Loucy (cell line): ENCODE measurements around the gene RPLP1.

Source experiments
- H2AFZ ChIP-seq: fragments of 200-600 bp; sonication (generic); 2 replicates; pipeline ENCODE4 v1.6.0; 2016; ENCODE audit warnings: antibody characterized with exemption, mild to moderate bottlenecking, low read length, moderate library complexity
- H3F3A ChIP-seq: fragments of 200-600 bp; 2 replicates; pipeline ENCODE4 v1.6.0; 2016; ENCODE audit warnings: antibody characterized with exemption, low read depth, mild to moderate bottlenecking
- H3K27me3 ChIP-seq: fragments of 200-600 bp; sonication (generic); 2 replicates; pipeline ENCODE4 v1.6.1; 2014; ENCODE audit warnings: low read length, mild to moderate bottlenecking; ENCODE audit not compliant: insufficient read depth, poor library complexity, severe bottlenecking
- H3K36me3 ChIP-seq: fragments of 200-600 bp; sonication (generic); 2 replicates; pipeline ENCODE4 v1.6.1; 2016; ENCODE audit warnings: low read length; ENCODE audit not compliant: insufficient read depth
- H3K4me1 ChIP-seq: fragments of 200-600 bp; sonication (generic); 2 replicates; pipeline ENCODE4 v1.5.1; 2014; ENCODE audit warnings: low read length, mild to moderate bottlenecking; ENCODE audit not compliant: insufficient read depth, poor library complexity, severe bottlenecking
- H3K4me2 ChIP-seq: fragments of 200-600 bp; sonication (generic); 2 replicates; pipeline ENCODE4 v1.6.0; 2014; ENCODE audit warnings: antibody characterized with exemption, low read length, low read depth, mild to moderate bottlenecking; ENCODE audit not compliant: poor library complexity, severe bottlenecking
- H3K4me3 ChIP-seq: fragments of 200-600 bp; sonication (generic); 2 replicates; pipeline ENCODE4 v1.5.1; 2014; ENCODE audit warnings: low read length, mild to moderate bottlenecking, mixed read lengths; ENCODE audit not compliant: poor library complexity, severe bottlenecking
- H3K79me2 ChIP-seq: fragments of 200-600 bp; sonication (generic); 2 replicates; pipeline ENCODE4 v1.6.1; 2014; ENCODE audit warnings: low read length; ENCODE audit not compliant: insufficient read depth
- H3K9ac ChIP-seq: fragments of 200-600 bp; sonication (generic); 2 replicates; pipeline ENCODE4 v1.6.0; 2014; ENCODE audit warnings: mild to moderate bottlenecking, low read depth, low read length, moderate library complexity; ENCODE audit not compliant: poor library complexity, severe bottlenecking
- H3K9me2 ChIP-seq: fragments of 200-600 bp; sonication (generic); replicated peaks from 2 replicates; pipeline ENCODE4 v1.6.1; 2016; ENCODE audit warnings: low read depth, low read length, mixed read lengths
- H3K9me3 ChIP-seq: fragments of 200-600 bp; sonication (generic); 2 replicates; pipeline ENCODE4 v1.6.1; 2014; ENCODE audit warnings: mild to moderate bottlenecking, antibody characterized with exemption, low read length, low read depth; ENCODE audit not compliant: insufficient read depth
- H4K20me1 ChIP-seq: fragments of 200-600 bp; sonication (generic); 2 replicates; pipeline ENCODE4 v1.6.0; 2014; ENCODE audit warnings: antibody characterized with exemption, low read length, mild to moderate bottlenecking; ENCODE audit not compliant: insufficient read depth, poor library complexity, severe bottlenecking
- CTCF ChIP-seq: fragments of 200-600 bp; sonication (generic); conservative IDR thresholded peaks from 2 replicates; pipeline ENCODE4 v1.5.1; 2014; ENCODE audit warnings: mild to moderate bottlenecking, antibody characterized with exemption, low read length
- EZH2phosphoT487 ChIP-seq: fragments of 200-600 bp; IDR thresholded peaks from 2 replicates; pipeline ENCODE4 v1.6.1; 2018; ENCODE audit warnings: antibody characterized with exemption, mild to moderate bottlenecking, moderate library complexity, borderline replicate concordance

RPLP1 gene

GRCh38 chr15:69493406-69493805 lies 40.8 kb downstream of the RPLP1 start:
- no peak overlapping the region for H2AFZ ChIP-seq
- H3K79me2 ChIP-seq: no peaks in the 10 kb centered on the region
- no peaks in the 10 kb centered on the region for H3K36me3 ChIP-seq
- peaks cover 10% of the 10 kb centered on the region for H3K4me1 ChIP-seq
- no peaks in the 10 kb centered on the region for H3K9me2 ChIP-seq
- H4K20me1 ChIP-seq: no peaks in the 10 kb centered on the region
- no peak overlapping the region for H3K4me3 ChIP-seq
- H3F3A ChIP-seq: no peaks in the 10 kb centered on the region
- H3K9ac ChIP-seq: no peak overlapping the region
- H3K4me2 ChIP-seq: no peak overlapping the region
- H3K9me3 ChIP-seq: no peaks in the 10 kb centered on the region
- no peaks in the 10 kb centered on the region for H3K27me3 ChIP-seq
- TF ChIP-seq EZH2phosphoT487 (no peak), CTCF (no peak)

- TF ChIP-seq CTCF: no peak
- no peak for TF ChIP-seq EZH2phosphoT487
- H3K9me3 ChIP-seq: no peaks in the 10 kb centered on the region
- no peaks in the 10 kb centered on the region for H3K9me2 ChIP-seq
- no peaks in the 10 kb centered on the region for H3K79me2 ChIP-seq
- H3F3A ChIP-seq: no peaks in the 10 kb centered on the region
- H4K20me1 ChIP-seq: no peaks in the 10 kb centered on the region
- H3K4me1 ChIP-seq: peaks cover 10% of the 10 kb centered on the region
- no peaks in the 10 kb centered on the region for H3K27me3 ChIP-seq
- H3K36me3 ChIP-seq: no peaks in the 10 kb centered on the region
- no peak overlapping the region for H3K4me2 ChIP-seq
- H2AFZ ChIP-seq: no peak overlapping the region
- no peak overlapping the region for H3K4me3 ChIP-seq
- no peak overlapping the region for H3K9ac ChIP-seq
These were observed 43.4 kb downstream of the RPLP1 start for GRCh38 chr15:69496001-69496400.

- H3F3A ChIP-seq: no peaks in the 10 kb centered on the region
- no peaks in the 10 kb centered on the region for H3K79me2 ChIP-seq
- TF ChIP-seq CTCF: no peak
- TF ChIP-seq EZH2phosphoT487: no peak
- H3K4me3 ChIP-seq: no peak overlapping the region
- no peaks in the 10 kb centered on the region for H3K9me3 ChIP-seq
- H3K27me3 ChIP-seq: no peaks in the 10 kb centered on the region
- H3K36me3 ChIP-seq: no peaks in the 10 kb centered on the region
- H3K9me2 ChIP-seq: no peaks in the 10 kb centered on the region
- H2AFZ ChIP-seq: peak overlapping the region; percentile 77
- H3K4me1 ChIP-seq: peaks cover 10% of the 10 kb centered on the region
- no peaks in the 10 kb centered on the region for H4K20me1 ChIP-seq
- no peak overlapping the region for H3K4me2 ChIP-seq
- no peak overlapping the region for H3K9ac ChIP-seq
These were observed 44.5 kb downstream of the RPLP1 start for GRCh38 chr15:69497076-69497475.
